Measurements from ENCODE around the gene SYNGR4. TPM values are rescaled to one million over a fixed set of nuclear protein-coding genes. Genes with fewer than 3 reads are reported as not detected.
A peak's percentile ranks its signal among the peaks of the same experiment; 100 is the strongest.

Gene SYNGR4
- total and polyA plus RNA-seq, 2 donors (not counting 1 experiment from before 2014, with no cell fraction given): not detected

DNA sequence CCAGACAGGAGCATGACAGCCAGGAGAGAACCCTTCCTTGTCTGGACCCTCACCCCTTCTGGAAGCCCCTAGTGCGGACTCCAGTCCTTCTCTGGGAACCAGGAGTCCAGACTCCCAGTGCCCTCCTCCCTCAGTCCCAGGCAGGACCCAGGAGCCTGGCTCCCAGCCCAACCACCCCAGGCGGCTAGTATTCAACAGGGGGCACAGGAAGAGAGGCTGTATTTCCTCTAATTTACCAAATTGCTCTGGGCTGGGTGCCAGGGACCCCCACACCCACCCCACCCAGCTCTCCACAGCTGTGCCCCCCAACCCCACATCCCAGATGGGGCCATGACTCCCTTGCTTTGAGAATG, 32.6 kb downstream of the SYNGR4 start:
- no peak overlapping the region for H3K4me2 ChIP-seq (ENCODE audit: extremely low read depth, insufficient read depth, low read length)

DNA sequence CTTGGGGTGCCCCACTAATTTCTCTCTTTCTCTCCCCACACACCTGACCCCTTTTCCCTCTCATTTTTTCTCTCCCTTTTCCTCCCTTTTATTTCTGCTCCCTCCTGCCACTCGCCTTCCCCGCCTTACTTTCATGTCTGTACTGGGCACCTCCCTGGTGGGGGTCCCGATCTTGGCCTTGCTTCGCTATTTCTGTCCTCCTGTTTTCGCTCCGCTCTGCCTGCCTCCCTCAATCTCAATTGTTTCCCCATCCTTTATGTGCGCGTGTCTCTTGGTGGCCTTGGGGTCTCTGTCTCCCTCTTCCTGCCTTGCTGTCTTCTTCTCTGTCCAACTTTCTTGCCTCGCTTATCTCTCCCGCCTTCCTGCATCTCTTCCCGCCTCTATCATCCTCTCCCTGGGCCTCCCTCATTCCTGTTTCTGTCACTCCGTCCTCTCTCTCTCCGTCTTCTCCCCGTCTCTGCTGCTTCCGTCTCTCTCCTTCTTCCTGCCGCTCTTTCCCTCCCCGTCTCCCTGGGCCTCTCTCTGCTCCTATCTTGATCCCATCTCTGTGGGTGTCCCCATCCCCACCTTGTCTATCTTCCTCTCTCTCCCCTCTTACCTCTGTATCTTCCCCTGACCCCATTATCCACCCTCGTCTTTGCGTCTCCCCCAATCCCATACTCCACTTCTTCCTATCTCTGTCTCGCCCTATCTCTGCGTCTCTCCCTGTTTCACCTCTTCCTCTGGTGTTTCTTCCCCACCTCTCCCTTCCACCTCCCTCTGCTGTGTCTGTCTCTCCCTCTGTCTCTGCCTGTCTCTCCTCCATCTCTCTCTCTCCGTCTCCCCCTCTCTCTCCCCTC, 33.3 kb downstream of the SYNGR4 start:
- H3K4me2 ChIP-seq (ENCODE audit: extremely low read depth, insufficient read depth, low read length): peak overlapping the region; percentile 73
- peak overlapping the region in 2 of 4 experiments; percentile 42 to 44 for H3K4me3 ChIP-seq (replicated peaks in 1 of 4; ENCODE audit: control extremely low read depth in 1 of 4, insufficient read depth in 1 of 4, low read depth in 3 of 4, low read length in 4 of 4)

More for the DNA sequence above, 32.6 kb downstream of the SYNGR4 start:
- no peaks in the 10 kb centered on the region for H4K20me1 ChIP-seq (ENCODE audit: control insufficient read depth, extremely low read depth, insufficient read depth, low read length)
- H3K79me2 ChIP-seq (ENCODE audit: control insufficient read depth, insufficient read depth, low read length): no peaks in the 10 kb centered on the region
- H3K4me3 ChIP-seq (replicated peaks in 1 of 4; ENCODE audit: control extremely low read depth in 1 of 4, insufficient read depth in 1 of 4, low read depth in 3 of 4, low read length in 4 of 4): no peak overlapping the region
- H3K9ac ChIP-seq (ENCODE audit: insufficient read depth, low read length): no peak overlapping the region
- TF ChIP-seq EZH2 (IDR thresholded peaks at IDR 0.05; ENCODE audit: low read length, missing control alignments): no peak
- TF ChIP-seq, protein P1, sequence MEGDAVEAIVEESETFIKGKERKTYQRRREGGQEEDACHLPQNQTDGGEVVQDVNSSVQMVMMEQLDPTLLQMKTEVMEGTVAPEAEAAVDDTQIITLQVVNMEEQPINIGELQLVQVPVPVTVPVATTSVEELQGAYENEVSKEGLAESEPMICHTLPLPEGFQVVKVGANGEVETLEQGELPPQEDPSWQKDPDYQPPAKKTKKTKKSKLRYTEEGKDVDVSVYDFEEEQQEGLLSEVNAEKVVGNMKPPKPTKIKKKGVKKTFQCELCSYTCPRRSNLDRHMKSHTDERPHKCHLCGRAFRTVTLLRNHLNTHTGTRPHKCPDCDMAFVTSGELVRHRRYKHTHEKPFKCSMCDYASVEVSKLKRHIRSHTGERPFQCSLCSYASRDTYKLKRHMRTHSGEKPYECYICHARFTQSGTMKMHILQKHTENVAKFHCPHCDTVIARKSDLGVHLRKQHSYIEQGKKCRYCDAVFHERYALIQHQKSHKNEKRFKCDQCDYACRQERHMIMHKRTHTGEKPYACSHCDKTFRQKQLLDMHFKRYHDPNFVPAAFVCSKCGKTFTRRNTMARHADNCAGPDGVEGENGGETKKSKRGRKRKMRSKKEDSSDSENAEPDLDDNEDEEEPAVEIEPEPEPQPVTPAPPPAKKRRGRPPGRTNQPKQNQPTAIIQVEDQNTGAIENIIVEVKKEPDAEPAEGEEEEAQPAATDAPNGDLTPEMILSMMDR (conservative IDR thresholded peaks at IDR 0.05 in 1 of 2, IDR thresholded peaks at IDR 0.05 in 1 of 2; ENCODE audit: low read depth in 1 of 2, low read length in 2 of 2): no peak
- peaks cover 32% of the 10 kb centered on the region for H3K27me3 ChIP-seq (ENCODE audit: control insufficient read depth, insufficient read depth, low read length)
- no peaks in the 10 kb centered on the region for H3K36me3 ChIP-seq (ENCODE audit: control insufficient read depth, insufficient read depth, low read length)
- H2AFZ ChIP-seq (ENCODE audit: low read length): no peak overlapping the region
- no peaks in the 10 kb centered on the region for H3K4me1 ChIP-seq (ENCODE audit: control insufficient read depth, extremely low read depth, insufficient read depth, low read length)
- H3K9me3 ChIP-seq (ENCODE audit: control insufficient read depth, insufficient read depth, low read depth, low read length): no peaks in the 10 kb centered on the region
- no peak for DNase-seq (ENCODE audit: low read depth in 2 of 2)
- H3K27ac ChIP-seq (ENCODE audit: insufficient read depth, low read length): no peak overlapping the region

DNA sequence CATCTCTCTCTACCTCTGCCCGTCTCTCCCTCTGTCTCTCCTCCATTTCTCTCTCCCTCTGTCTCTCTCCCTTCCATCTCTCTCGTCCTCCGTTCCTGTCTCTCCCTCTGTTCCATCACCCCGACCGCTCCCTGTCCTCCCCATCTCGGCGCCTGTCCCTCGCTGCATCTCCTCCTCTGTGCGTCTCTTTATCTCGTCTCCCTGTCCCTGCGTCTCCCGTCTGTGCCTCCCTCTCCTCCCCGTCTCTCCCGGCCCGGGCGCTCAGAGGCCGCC, 33.9 kb downstream of the SYNGR4 start:
- Histone ChIP-seq H3K4me2 (ENCODE audit: extremely low read depth, insufficient read depth, low read length) (peak overlapping the region; percentile 73), H3K9ac (ENCODE audit: insufficient read depth, low read length) (no peak overlapping the region), H3K27ac (ENCODE audit: insufficient read depth, low read length) (no peak overlapping the region)

More for the DNA sequence above, 33.3 kb downstream of the SYNGR4 start:
- DNase-seq (ENCODE audit: low read depth in 2 of 2): no peak
- no peaks in the 10 kb centered on the region for H3K79me2 ChIP-seq (ENCODE audit: control insufficient read depth, insufficient read depth, low read length)
- no peak overlapping the region for H2AFZ ChIP-seq (ENCODE audit: low read length)
- no peak overlapping the region for H3K27ac ChIP-seq (ENCODE audit: insufficient read depth, low read length)
- H3K27me3 ChIP-seq (ENCODE audit: control insufficient read depth, insufficient read depth, low read length): peaks cover 32% of the 10 kb centered on the region
- no peaks in the 10 kb centered on the region for H3K4me1 ChIP-seq (ENCODE audit: control insufficient read depth, extremely low read depth, insufficient read depth, low read length)
- no peaks in the 10 kb centered on the region for H4K20me1 ChIP-seq (ENCODE audit: control insufficient read depth, extremely low read depth, insufficient read depth, low read length)
- TF ChIP-seq EZH2 (IDR thresholded peaks at IDR 0.05; ENCODE audit: low read length, missing control alignments): no peak
- TF ChIP-seq, protein P1 (conservative IDR thresholded peaks at IDR 0.05 in 1 of 2, IDR thresholded peaks at IDR 0.05 in 1 of 2; ENCODE audit: low read depth in 1 of 2, low read length in 2 of 2): no peak
- H3K9ac ChIP-seq (ENCODE audit: insufficient read depth, low read length): no peak overlapping the region
- no peaks in the 10 kb centered on the region for H3K36me3 ChIP-seq (ENCODE audit: control insufficient read depth, insufficient read depth, low read length)
- H3K9me3 ChIP-seq (ENCODE audit: control insufficient read depth, insufficient read depth, low read depth, low read length): no peaks in the 10 kb centered on the region

More for the DNA sequence above, 33.9 kb downstream of the SYNGR4 start:
- DNase-seq (ENCODE audit: low read depth in 2 of 2): no peak
- Histone ChIP-seq H3K36me3 (ENCODE audit: control insufficient read depth, insufficient read depth, low read length) (no peaks in the 10 kb centered on the region), H2AFZ (ENCODE audit: low read length) (peak overlapping the region; percentile 48), H3K79me2 (ENCODE audit: control insufficient read depth, insufficient read depth, low read length) (no peaks in the 10 kb centered on the region), H3K9me3 (ENCODE audit: control insufficient read depth, insufficient read depth, low read depth, low read length) (no peaks in the 10 kb centered on the region), H3K27me3 (ENCODE audit: control insufficient read depth, insufficient read depth, low read length) (peaks cover 32% of the 10 kb centered on the region), H3K4me3 (replicated peaks in 1 of 4; ENCODE audit: control extremely low read depth in 1 of 4, insufficient read depth in 1 of 4, low read depth in 3 of 4, low read length in 4 of 4) (peak overlapping the region in 2 of 4 experiments; percentile 42 to 44), H4K20me1 (ENCODE audit: control insufficient read depth, extremely low read depth, insufficient read depth, low read length) (no peaks in the 10 kb centered on the region), H3K4me1 (ENCODE audit: control insufficient read depth, extremely low read depth, insufficient read depth, low read length) (no peaks in the 10 kb centered on the region)
- TF ChIP-seq, protein P1 (conservative IDR thresholded peaks at IDR 0.05 in 1 of 2, IDR thresholded peaks at IDR 0.05 in 1 of 2; ENCODE audit: low read depth in 1 of 2, low read length in 2 of 2): no peak
- TF ChIP-seq EZH2 (IDR thresholded peaks at IDR 0.05; ENCODE audit: low read length, missing control alignments): peak; percentile 58
